Choroid plexus epithelial cell (primary cell): ENCODE measurements around the gene KCNQ2.
A peak's percentile ranks its signal among the peaks of the same experiment; 100 is the strongest.
"Not testable (repeated sequence)": the region's sequence is repeated elsewhere in the genome, so short reads cannot be mapped to it uniquely, and the experiment has no call there.

ENCODE experiments used
- DNase-seq: peaks from one replicate; pipeline ENCODE4 v3.0.0-alpha.2; 2010; ENCODE audit warnings: low read depth
- H3K4me3 ChIP-seq: 2 replicates; pipeline ENCODE4 v1.5.1; 2011; ENCODE audit warnings: low read depth, mild to moderate bottlenecking, control low read depth, low read length, moderate library complexity
- CTCF ChIP-seq: conservative IDR thresholded peaks from 2 replicates; pipeline ENCODE4 v1.5.1; 2011; ENCODE audit warnings: low read depth, mild to moderate bottlenecking, control low read depth, inconsistent platforms, low read length, moderate library complexity

KCNQ2 gene

DNA sequence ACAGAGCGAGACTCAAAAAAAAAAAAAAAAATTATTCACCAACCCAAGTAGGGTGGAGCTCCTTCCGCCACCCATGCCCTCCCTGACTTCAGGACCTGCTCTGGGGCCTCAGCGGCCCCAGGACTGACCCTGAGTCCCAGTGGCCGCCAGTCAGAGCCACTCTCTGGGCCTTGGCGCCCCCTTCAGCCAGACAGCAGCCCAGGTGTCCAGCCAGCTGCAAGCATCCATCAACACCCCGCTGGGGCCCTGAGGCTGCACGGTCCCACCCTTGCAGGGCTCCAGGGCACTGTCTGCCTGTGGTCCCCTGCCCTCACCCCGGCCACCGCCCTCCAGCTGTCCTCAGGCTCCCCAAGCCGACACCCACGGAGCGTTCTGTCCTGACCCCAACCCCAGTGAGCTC lies 11.4 kb upstream of the KCNQ2 start:
- no peak for DNase-seq
- TF ChIP-seq CTCF = peak; percentile 18
- no peak overlapping the region for H3K4me3 ChIP-seq

- no peak for TF ChIP-seq CTCF
- no peak overlapping the region for H3K4me3 ChIP-seq
- DNase-seq = no peak
These were observed 9.6 kb upstream of the KCNQ2 start for GRCh38 chr20:63482021-63482587.

DNA sequence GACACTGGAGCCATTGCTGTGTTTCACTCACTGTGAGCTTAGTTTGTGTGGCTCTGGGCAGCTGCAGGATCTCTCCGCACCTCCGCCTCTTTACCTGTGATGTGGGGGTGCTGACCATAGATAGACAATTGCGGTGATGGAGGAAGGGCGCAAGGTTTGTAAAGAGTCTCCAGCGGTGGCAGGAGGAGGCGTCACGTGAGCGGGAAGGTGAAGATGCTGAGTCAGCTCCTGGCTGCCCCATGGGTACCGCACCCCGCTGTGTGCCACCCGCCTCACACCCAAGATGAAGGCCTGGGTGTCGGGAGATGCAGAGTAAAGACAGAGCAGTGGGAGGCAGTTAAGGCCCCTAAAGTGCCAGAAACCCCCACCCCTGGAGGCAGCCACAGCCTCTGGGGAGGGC lies 9.0 kb upstream of the KCNQ2 start:
- H3K4me3 ChIP-seq = no peak overlapping the region
- DNase-seq = no peak
- no peak for TF ChIP-seq CTCF

GRCh38 chr20:63479695-63480419 lies 7.4 kb upstream of the KCNQ2 start:
- not testable (repeated sequence) for DNase-seq, H3K4me3 ChIP-seq

DNA sequence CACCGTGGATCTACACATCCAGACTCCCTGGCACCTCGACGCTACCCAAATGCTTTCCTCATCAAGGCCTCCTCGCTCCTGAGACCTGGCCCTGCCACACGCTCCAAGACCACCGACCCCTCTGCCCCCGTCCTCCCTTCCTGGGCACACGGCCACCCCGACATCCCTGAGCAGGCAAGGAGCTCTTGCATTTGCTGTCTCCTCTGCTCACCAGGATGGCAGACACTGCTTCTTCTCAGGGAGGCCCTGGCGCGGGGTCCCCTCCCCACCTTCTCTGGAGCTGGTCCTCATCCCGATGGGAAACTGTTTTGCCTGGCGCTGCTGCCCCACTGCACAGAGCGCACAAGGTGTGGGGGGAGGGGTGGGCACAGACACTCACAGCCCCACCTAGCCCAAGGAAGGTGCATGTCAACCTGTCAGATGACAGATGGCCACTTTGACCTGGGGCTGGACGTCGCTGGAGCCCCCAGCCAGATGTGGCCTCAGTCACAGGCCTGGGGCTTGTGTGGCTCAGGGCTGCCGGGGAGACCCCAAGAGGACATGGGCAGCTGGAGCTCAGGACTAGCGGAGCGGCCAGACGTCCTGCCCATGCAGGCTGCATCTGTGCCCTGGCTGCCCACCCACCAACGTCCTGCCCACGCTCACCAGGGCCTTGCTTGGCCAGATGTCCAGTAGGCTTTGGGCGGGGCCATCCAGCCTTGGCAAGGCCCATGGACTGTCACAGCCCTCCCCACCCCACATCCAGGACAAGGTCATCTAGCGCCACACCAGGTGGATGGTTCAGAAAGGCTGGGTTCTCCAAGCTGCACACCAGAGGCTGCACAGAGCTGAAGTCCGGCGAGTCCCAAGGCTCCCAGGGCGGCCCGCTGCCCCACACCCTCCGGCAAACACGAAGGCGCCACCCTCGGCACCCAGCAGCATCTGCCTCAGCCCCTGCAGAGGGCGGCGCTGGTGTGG lies 6.2 kb upstream of the KCNQ2 start:
- TF ChIP-seq CTCF = no peak
- no peak overlapping the region for H3K4me3 ChIP-seq

DNA sequence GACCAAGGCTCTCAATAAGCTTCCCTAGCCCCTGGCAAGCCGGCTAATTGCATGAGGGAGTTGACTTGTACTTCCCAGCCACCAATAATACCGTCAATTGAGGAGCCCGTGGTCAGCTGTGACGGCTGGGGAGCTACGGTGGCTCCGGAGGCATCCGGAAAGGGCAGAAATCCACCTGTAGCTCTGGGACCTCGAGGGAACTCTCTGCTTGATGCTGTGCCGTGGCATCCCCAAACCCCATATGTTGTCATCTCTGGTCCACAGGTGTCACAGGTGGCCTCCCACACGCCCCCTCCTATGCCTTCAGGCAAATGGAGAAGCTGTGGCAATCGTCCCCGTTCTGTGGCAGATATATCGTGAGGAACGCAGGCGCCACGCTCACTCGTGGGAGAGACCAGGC lies 5.5 kb upstream of the KCNQ2 start:
- H3K4me3 ChIP-seq = no peak overlapping the region
- DNase-seq = no peak

More for the DNA sequence above, 6.2 kb upstream of the KCNQ2 start:
- no peak for DNase-seq

More for the DNA sequence above, 5.5 kb upstream of the KCNQ2 start:
- no peak for TF ChIP-seq CTCF
